DMS79 treated with DMSO at 0.1 percent for 48 hours (cell line): ENCODE measurements around the gene FGFR1OP2.
A peak's percentile ranks its signal among the peaks of the same experiment; 100 is the strongest.
"Not testable (repeated sequence)": the region's sequence is repeated elsewhere in the genome, so short reads cannot be mapped to it uniquely, and the experiment has no call there.

Source experiments
- DNase-seq: peaks from one replicate; lab custom pipeline; 2025; lab: John Stamatoyannopoulos, UW

Gene FGFR1OP2

GRCh38 chr12:26941215-26941594 lies 2.9 kb downstream of the FGFR1OP2 start:
- DNase-seq: no peak

DNA sequence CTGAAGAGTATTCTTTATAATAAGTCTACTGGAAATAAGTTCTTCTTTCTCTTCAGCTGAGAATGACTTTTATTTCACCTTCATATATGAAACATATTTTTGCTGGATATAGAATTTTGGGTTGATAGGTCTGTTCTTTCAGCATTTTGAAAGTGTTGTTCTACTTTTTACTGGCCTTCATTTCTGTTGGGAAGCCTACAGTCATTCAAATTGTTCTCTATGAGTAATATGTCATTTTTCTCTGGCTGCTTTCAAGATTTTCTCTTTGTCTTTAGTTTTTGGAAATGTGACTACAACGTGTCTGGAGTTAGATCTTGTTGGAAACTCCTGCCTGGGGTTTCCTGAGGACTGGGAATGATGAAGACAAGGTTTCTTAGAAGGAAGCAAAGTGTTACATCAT lies 10.0 kb downstream of the FGFR1OP2 start:
- no peak for DNase-seq

DNA sequence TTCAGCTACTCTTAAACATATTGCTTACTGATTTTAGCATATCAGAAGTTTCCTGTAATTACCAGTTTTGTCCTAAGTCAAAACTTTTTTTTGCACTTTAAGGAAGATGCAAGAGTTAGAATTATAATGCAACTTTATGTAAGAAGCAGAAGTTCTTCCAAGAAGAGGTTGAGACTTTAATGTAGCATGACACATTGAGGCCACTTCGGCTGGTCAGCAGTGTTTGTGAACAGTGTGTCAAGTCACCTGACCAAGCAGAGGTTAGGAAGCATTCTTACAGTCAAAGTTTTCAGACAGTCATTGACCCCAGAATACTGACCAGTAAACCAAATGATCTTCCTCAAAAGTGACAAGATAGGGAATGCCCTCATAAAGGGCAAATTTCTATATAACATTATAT lies 15.2 kb downstream of the FGFR1OP2 start:
- DNase-seq: no peak

DNA sequence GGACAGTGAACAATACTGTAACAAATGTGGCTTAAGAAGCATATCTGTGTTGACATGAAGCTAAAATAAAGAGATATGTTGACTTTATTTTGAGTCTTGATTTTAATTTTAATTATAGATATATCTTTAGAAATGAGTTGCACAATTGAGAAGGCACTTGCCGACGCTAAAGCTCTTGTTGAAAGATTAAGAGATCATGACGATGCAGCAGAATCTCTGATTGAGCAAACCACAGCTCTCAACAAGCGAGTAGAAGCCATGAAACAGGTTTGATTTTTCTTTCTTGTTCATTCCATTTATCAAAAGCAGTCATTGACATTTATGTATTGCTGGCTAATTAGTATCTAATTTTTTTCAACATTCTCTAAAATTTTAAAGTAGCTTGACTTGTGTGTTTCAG lies 15.8 kb downstream of the FGFR1OP2 start:
- DNase-seq: no peak

GRCh38 chr12:26961391-26961790 lies 23.1 kb downstream of the FGFR1OP2 start:
- not testable (repeated sequence) for DNase-seq

GRCh38 chr12:26961803-26962202 lies 23.5 kb downstream of the FGFR1OP2 start:
- DNase-seq: no peak

DNA sequence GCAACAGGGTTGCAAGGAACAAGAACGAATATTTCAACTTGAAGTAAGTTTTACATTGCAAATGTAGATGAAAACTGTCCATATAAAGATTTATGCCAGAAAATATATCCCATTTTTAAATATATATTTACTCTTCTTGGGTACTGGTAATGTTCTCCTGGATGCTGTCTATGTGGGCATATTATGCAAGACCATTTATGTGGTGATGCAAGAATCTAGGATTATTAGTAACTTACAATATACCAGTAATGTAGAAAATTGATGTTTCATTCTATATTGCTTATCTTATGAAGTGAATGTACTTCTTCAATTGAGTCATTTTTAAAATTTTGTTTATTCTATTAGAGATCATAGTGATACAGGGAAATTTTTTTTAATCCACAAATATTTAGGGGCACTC lies 25.1 kb downstream of the FGFR1OP2 start:
- DNase-seq: no peak

- DNase-seq: no peak
Observed at GRCh38 chr12:26966842-26967241, 28.6 kb downstream of the FGFR1OP2 start.

GRCh38 chr12:26970136-26970535 lies 31.9 kb downstream of the FGFR1OP2 start:
- no peak for DNase-seq

DNA sequence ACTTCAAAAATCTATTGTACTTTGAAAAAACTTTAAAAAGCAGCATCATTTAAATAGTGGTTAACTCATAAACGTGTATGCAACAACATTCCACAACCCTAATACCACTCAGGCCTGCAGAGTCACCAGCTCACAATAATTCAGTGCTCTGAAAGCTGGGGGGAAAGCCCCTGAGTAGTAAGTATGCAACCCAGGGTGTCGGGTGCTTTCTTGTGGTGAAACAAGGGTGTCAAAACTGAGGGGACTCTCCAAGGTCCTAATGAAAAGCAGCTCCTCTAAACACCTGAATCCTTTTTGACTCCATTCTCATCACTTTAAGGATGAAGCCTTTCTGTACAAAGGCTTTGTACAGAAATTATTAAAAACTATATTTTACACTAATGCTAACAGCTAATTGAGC lies 33.7 kb downstream of the FGFR1OP2 start:
- DNase-seq: no peak

GRCh38 chr12:26976687-26977086 lies 38.4 kb downstream of the FGFR1OP2 start:
- no peak for DNase-seq

DNA sequence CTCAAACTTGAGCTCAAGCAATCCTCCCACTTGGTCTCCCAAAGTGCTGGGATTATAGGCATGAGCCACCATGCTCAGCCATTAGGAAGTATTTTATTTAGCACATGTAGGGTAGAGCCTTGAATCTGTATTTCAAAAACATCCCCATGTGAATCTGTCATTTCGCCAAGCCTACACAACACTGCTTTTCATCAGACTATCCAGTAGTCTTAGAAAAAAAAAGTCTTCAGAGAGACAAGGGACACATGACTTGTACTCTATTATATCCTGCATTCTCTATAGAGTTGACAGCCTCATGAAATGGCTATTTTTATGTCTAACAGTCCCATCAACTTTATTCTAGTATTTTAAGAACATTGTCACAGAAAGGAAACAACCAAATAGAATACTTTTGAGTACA lies 40.5 kb downstream of the FGFR1OP2 start:
- DNase-seq: no peak

GRCh38 chr12:26979733-26980132 lies 41.5 kb downstream of the FGFR1OP2 start:
- DNase-seq: no peak

GRCh38 chr12:26982866-26983265 lies 44.6 kb downstream of the FGFR1OP2 start:
- no peak for DNase-seq

DNA sequence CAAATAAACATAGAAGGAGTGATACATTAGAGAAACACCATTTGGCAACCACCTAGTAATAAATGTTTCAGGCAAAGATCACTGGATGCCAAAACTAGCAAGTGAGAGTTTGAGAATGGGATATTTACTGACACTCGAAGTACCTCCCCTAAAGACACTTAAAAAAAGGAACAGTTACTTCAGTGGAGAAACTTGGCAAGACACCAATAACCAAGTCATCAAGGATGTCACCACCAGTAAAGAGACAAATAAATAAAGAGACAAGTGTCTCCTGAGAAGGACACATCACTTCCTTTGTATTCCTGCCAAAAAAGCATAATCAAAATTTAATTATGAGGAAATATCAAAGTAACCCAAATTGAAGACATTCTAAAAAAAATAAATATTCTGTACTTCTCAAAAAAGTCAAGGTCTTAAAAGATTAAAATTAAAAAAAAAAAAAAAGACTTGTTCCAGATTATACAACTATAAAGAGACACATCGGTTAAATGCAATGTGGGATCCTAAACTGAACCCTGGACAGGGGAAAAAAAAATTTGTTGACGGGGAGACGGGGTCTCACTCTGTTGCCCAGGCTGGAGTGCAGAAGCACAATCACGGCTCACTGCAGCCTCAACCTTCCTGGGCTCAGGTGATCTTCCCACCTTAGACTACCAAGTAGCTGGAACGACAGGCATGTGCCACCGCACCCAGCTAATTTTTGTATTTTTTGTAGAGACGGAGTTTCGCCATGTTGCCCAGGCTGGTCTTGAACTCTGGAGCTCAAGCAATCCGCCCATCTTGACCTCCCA lies 49.6 kb downstream of the FGFR1OP2 start:
- DNase-seq: peak; percentile 48

GRCh38 chr12:26988703-26989102 lies 50.4 kb downstream of the FGFR1OP2 start:
- no peak for DNase-seq

DNA sequence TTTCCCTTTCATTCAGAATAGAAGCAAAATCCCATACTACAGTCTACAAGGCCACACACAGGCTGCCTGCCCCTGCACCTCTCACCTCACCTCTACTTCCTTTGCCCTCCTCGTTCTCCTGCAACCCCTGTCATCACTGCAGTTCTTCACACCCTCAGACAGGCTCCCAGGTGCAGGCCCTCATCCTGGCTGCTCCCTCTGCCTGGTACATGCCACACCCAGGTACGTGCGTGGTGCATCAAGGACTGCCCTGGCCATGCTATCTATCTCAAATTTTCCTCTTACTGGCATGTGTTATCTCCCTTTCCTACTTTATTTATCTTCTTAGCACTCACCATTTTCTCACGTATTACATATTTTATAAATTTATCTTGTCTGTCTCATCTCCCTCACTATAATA lies 51.6 kb downstream of the FGFR1OP2 start:
- no peak for DNase-seq

DNA sequence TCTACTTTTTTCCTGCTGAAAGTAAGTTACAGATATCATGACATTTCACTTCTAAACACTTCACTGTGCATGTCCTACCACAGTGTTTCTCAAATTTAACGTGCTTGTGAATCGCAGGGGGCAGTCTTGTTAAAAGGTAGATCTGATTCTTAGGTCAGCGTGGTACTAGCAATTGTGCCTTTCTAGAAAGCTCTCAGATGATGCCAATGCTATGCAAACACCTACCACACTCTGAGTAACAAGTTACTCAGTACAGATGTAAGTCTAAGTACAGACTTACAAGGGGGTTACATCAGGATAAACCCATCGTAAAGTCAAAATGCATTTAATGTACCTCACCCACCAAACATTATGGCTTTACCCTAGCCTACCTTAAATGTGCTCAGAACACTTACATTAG lies 53.6 kb downstream of the FGFR1OP2 start:
- DNase-seq: no peak

GRCh38 chr12:26994109-26994508 lies 55.8 kb downstream of the FGFR1OP2 start:
- no peak for DNase-seq

DNA sequence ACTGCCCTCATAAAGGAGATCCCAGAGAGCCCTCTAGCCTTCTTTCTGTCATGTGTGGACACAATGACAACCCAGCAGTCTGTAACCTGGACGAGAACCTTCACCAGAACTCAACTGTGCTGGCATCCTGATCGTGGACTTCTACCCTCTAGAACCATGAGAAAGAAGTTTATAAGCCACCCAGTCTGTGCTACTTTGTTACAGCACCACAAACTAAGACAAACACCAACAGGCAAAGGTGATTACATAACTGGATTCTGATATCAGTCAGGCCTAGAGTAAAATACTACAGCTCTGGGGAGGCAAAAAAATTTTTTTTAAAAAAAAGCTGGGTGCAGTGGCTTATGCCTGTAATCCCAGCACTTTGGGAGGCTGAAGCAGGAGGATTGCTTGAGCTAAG lies 57.4 kb downstream of the FGFR1OP2 start:
- DNase-seq: no peak

DNA sequence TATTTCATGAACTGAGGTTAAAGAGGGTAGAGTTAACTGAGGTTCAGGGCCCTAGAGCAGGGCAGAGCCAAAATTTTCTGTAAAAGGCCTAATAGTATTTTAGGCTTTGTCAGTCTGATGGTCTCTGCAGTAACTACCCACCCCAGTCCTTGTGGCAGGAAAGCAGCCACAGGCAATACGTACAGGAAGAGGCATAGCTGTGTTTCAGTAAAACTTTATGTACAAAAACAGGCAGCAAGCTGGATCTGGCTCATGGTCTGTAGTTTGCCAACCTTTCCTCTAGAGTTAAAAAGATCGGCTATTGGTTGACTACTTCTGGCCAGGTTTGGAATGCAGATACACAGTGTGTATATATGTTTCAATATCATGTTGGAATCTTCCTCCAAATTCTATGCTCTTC lies 58.7 kb downstream of the FGFR1OP2 start:
- DNase-seq: no peak

GRCh38 chr12:27000961-27001360 lies 62.7 kb downstream of the FGFR1OP2 start:
- no peak for DNase-seq

- DNase-seq: no peak
Observed at GRCh38 chr12:27001663-27002062, 63.4 kb downstream of the FGFR1OP2 start.

GRCh38 chr12:27002141-27002540 lies 63.9 kb downstream of the FGFR1OP2 start:
- DNase-seq: no peak
